Skeletal muscle satellite cell (primary cell): ENCODE measurements around the gene TNFSF13B.

Experiments used
- H3K27me3 ChIP-seq: 2 replicates; pipeline ENCODE4 v1.7.0; 2013; ENCODE audit warnings: low read length; ENCODE audit not compliant: control insufficient read depth, insufficient read depth
- H3K36me3 ChIP-seq: 2 replicates; pipeline ENCODE4 v1.7.0; 2013; ENCODE audit warnings: mild to moderate bottlenecking, control low read depth, low read length; ENCODE audit not compliant: insufficient read depth
- H3K4me1 ChIP-seq: 2 replicates; pipeline ENCODE4 v1.7.0; 2013; ENCODE audit warnings: low read length; ENCODE audit not compliant: control insufficient read depth, insufficient read depth
- H3K4me2 ChIP-seq: 2 replicates; pipeline ENCODE4 v1.7.0; 2013; ENCODE audit warnings: mild to moderate bottlenecking, low read length
- H3K4me3 ChIP-seq: 2 replicates; pipeline ENCODE4 v1.7.0; 2013; ENCODE audit warnings: low read length
- H3K9ac ChIP-seq: 2 replicates; pipeline ENCODE4 v1.7.0; 2013; ENCODE audit warnings: mild to moderate bottlenecking, low read depth, low read length, moderate library complexity
- H3K9me3 ChIP-seq: replicated peaks from 2 replicates; pipeline ENCODE4 v1.7.0; 2013; ENCODE audit warnings: mild to moderate bottlenecking, control low read depth, low read length

The TNFSF13B gene

DNA sequence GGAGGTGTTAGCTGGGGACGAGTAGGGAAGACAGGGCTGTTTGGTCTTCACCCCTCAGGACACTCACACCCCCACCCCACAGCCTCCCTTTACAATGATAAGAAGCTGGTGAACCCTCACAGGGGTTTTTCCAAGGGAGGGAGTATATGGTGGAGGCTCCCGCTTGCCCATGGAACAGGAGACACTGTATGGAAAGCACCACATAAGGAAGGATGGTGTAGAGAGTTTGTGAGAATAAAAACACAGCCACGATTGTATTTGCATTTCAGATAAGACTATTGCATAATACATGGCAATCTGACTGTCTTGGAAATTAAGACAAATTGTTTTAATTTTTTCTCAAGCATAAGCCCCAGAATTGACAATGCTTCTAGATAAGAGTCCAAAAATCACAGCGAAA lies 46.9 kb downstream of the TNFSF13B start:
- Histone ChIP-seq H3K4me3 (no peak overlapping the region), H3K36me3 (no peaks in the 10 kb centered on the region), H3K4me1 (no peaks in the 10 kb centered on the region), H3K9me3 (no peaks in the 10 kb centered on the region), H3K9ac (no peak overlapping the region), H3K4me2 (no peak overlapping the region), H3K27me3 (no peaks in the 10 kb centered on the region)

DNA sequence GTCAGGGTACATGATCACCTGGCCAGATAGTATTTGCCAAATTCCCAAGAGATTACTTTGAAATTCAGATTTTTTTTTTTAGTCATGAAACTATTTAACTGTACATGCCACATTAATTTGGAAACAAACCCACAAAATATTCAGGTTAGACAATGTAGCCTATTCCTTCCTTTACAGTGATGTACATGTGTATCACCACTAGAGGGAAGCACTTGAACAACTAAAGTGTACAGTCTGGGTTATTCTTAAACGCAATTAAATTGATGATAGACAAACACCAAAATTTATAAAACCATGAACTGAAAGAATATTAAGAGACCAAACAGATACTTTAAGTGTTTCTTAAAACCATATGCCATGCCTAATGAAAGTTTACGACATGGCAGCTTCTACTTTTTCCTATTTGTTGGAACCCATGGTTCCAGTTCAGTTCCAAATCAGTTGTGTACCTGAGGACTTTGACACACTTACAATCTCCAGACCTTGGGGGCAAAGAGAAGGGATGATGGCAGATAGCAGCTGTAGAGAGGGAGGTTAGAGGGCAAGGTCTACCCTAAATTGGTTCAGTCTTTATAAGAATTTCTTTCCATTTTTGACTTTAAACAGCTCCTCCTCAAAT lies 52.8 kb downstream of the TNFSF13B start:
- Histone ChIP-seq H3K9me3 (no peaks in the 10 kb centered on the region), H3K4me3 (no peak overlapping the region), H3K4me1 (no peaks in the 10 kb centered on the region), H3K27me3 (peaks cover 20% of the 10 kb centered on the region), H3K36me3 (no peaks in the 10 kb centered on the region), H3K9ac (no peak overlapping the region), H3K4me2 (no peak overlapping the region)

DNA sequence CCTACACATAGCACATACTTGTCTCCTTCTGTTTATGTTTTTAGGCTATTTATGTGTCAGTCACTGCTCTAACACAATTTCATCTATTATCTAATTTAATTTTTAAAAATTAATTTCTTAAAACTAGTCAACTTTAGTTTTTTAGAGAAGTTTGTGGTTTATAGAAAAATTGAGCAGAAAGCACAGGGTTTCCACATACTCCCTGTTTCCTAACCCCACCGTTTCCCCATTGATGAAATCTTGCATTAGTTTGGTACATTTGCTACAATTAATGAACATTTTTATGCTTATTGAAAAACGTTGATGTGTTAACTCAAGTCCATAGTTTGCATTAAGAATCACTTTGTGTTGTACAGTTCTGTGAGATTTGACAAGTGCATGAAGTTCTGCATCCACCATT lies 53.5 kb downstream of the TNFSF13B start:
- no peak overlapping the region for H3K4me3 ChIP-seq
- H3K4me2 ChIP-seq: no peak overlapping the region
- no peaks in the 10 kb centered on the region for H3K36me3 ChIP-seq
- peaks cover 23% of the 10 kb centered on the region for H3K27me3 ChIP-seq
- H3K9ac ChIP-seq: no peak overlapping the region
- no peaks in the 10 kb centered on the region for H3K9me3 ChIP-seq
- no peaks in the 10 kb centered on the region for H3K4me1 ChIP-seq

GRCh38 chr13:108325863-108326262 lies 56.3 kb downstream of the TNFSF13B start:
- peaks cover 23% of the 10 kb centered on the region for H3K27me3 ChIP-seq
- H3K4me1 ChIP-seq: no peaks in the 10 kb centered on the region
- no peaks in the 10 kb centered on the region for H3K36me3 ChIP-seq
- no peak overlapping the region for H3K9ac ChIP-seq
- H3K9me3 ChIP-seq: no peaks in the 10 kb centered on the region
- H3K4me3 ChIP-seq: no peak overlapping the region
- H3K4me2 ChIP-seq: no peak overlapping the region

GRCh38 chr13:108326309-108326708 lies 56.8 kb downstream of the TNFSF13B start:
- no peak overlapping the region for H3K9ac ChIP-seq
- no peak overlapping the region for H3K4me3 ChIP-seq
- no peaks in the 10 kb centered on the region for H3K9me3 ChIP-seq
- H3K27me3 ChIP-seq: peaks cover 23% of the 10 kb centered on the region
- H3K4me2 ChIP-seq: no peak overlapping the region
- H3K4me1 ChIP-seq: no peaks in the 10 kb centered on the region
- no peaks in the 10 kb centered on the region for H3K36me3 ChIP-seq

GRCh38 chr13:108328848-108329247 lies 59.3 kb downstream of the TNFSF13B start:
- H3K4me1 ChIP-seq: no peaks in the 10 kb centered on the region
- no peak overlapping the region for H3K4me2 ChIP-seq
- H3K27me3 ChIP-seq: peaks cover 8% of the 10 kb centered on the region
- H3K36me3 ChIP-seq: no peaks in the 10 kb centered on the region
- no peaks in the 10 kb centered on the region for H3K9me3 ChIP-seq
- H3K9ac ChIP-seq: no peak overlapping the region
- H3K4me3 ChIP-seq: no peak overlapping the region

DNA sequence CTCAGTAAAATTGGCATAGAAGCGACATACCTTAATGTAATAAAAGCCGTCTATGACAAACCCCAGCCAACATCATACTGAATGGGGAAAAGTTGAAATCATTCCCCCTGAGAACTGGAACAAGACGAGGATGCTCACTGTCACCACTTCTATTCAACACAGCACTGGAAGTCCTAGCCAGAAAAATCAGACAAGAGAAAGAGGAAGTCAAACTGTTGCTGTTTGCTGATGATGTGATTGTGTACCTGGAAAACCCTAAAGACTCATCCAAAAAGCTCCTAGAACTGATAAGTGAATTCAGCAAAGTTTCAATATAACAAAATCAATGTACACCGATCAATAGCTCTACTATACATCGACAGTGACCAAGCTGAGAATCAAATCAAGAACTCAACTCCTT lies 63.3 kb downstream of the TNFSF13B start:
- Histone ChIP-seq H3K36me3 (no peaks in the 10 kb centered on the region), H3K4me1 (no peaks in the 10 kb centered on the region), H3K4me2 (no peak overlapping the region), H3K9ac (no peak overlapping the region), H3K9me3 (no peaks in the 10 kb centered on the region), H3K4me3 (no peak overlapping the region), H3K27me3 (no peaks in the 10 kb centered on the region)

- Histone ChIP-seq H3K4me1 (no peaks in the 10 kb centered on the region), H3K4me3 (no peak overlapping the region), H3K4me2 (no peak overlapping the region), H3K9me3 (no peaks in the 10 kb centered on the region), H3K9ac (no peak overlapping the region), H3K36me3 (no peaks in the 10 kb centered on the region), H3K27me3 (no peaks in the 10 kb centered on the region)
Measured at GRCh38 chr13:108342369-108343289, 73.1 kb downstream of the TNFSF13B start.

DNA sequence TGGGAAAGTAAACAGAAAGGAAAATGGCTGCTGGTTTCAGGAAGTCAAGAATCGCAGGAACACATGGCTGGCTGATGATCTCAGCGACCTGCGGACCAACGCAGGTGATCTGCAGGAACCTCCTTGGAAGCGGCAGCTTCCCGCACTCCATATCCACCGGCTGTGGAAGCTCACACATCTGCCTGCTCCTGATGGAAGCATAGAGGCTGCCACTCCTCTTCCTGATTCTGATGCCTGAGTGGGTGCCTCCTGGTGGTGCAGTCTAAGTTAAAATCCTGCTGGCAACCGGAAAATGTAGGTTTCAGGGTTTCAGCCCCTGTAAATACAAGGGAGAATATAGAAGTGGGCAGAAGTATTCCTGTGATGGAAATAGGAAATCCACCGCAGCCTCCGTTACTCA lies 75.5 kb downstream of the TNFSF13B start:
- Histone ChIP-seq H3K36me3 (no peaks in the 10 kb centered on the region), H3K4me2 (no peak overlapping the region), H3K9ac (no peak overlapping the region), H3K27me3 (no peaks in the 10 kb centered on the region), H3K4me1 (no peaks in the 10 kb centered on the region), H3K9me3 (no peaks in the 10 kb centered on the region), H3K4me3 (no peak overlapping the region)

GRCh38 chr13:108346376-108346775 lies 76.9 kb downstream of the TNFSF13B start:
- H3K4me3 ChIP-seq: no peak overlapping the region
- H3K27me3 ChIP-seq: no peaks in the 10 kb centered on the region
- H3K9me3 ChIP-seq: no peaks in the 10 kb centered on the region
- no peak overlapping the region for H3K9ac ChIP-seq
- no peak overlapping the region for H3K4me2 ChIP-seq
- no peaks in the 10 kb centered on the region for H3K36me3 ChIP-seq
- no peaks in the 10 kb centered on the region for H3K4me1 ChIP-seq

DNA sequence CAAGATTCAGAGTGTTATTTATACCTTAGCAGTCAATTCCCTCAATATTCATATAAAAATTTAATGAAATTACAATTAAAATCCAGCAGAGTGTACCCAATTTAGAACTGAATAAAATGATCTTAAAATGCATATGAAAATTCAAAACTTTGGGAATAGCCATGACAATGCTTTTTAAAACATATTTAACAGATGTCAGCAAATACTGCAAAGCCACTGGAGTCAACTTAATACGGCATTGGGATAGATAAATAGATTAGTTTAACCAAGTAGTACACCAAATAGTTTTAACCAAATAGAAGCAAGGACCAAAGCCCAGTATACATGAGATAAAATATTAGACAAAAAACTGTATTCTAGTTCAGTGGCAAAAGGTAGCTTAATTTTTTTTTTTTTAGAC lies 79.8 kb downstream of the TNFSF13B start:
- Histone ChIP-seq H3K36me3 (no peaks in the 10 kb centered on the region), H3K27me3 (no peaks in the 10 kb centered on the region), H3K9me3 (no peaks in the 10 kb centered on the region), H3K9ac (no peak overlapping the region), H3K4me3 (no peak overlapping the region), H3K4me2 (no peak overlapping the region), H3K4me1 (no peaks in the 10 kb centered on the region)

GRCh38 chr13:108350579-108350978 lies 81.1 kb downstream of the TNFSF13B start:
- no peaks in the 10 kb centered on the region for H3K27me3 ChIP-seq
- H3K36me3 ChIP-seq: no peaks in the 10 kb centered on the region
- H3K4me2 ChIP-seq: no peak overlapping the region
- no peak overlapping the region for H3K9ac ChIP-seq
- H3K4me1 ChIP-seq: no peaks in the 10 kb centered on the region
- H3K9me3 ChIP-seq: no peaks in the 10 kb centered on the region
- H3K4me3 ChIP-seq: no peak overlapping the region
